ENCODE measurements around the gene PIK3C2G.

- TF ChIP-seq U2AF2 (IDR thresholded peaks at IDR 0.05; ENCODE audit: low read depth, low read length) (no peak), TBX2 (CRISPR knock-in tag; IDR thresholded peaks at IDR 0.05; ENCODE audit: borderline replicate concordance) (no peak)
Measured at GRCh38 chr12:18267427-18268099, 6.2 kb downstream of the PIK3C2G start.
